HTR-8/SVneo (cell line): ENCODE data around the gene CHTF8.
A peak's percentile ranks its signal among the peaks of the same experiment; 100 is the strongest.
"Not testable (repeated sequence)": the region's sequence is repeated elsewhere in the genome, so short reads cannot be mapped to it uniquely, and the experiment has no call there.

Source experiments
- DNase-seq: peaks from one replicate; pipeline ENCODE4 v3.0.0; 2011; ENCODE audit warnings: low spot score, mixed read lengths; ENCODE audit not compliant: insufficient read length
- FAIRE-seq: peaks from 2 replicates; lab custom pipeline; 2011; peaks lifted over from hg19 to GRCh38; lab: Jason Lieb, UNC

The CHTF8 gene

DNA sequence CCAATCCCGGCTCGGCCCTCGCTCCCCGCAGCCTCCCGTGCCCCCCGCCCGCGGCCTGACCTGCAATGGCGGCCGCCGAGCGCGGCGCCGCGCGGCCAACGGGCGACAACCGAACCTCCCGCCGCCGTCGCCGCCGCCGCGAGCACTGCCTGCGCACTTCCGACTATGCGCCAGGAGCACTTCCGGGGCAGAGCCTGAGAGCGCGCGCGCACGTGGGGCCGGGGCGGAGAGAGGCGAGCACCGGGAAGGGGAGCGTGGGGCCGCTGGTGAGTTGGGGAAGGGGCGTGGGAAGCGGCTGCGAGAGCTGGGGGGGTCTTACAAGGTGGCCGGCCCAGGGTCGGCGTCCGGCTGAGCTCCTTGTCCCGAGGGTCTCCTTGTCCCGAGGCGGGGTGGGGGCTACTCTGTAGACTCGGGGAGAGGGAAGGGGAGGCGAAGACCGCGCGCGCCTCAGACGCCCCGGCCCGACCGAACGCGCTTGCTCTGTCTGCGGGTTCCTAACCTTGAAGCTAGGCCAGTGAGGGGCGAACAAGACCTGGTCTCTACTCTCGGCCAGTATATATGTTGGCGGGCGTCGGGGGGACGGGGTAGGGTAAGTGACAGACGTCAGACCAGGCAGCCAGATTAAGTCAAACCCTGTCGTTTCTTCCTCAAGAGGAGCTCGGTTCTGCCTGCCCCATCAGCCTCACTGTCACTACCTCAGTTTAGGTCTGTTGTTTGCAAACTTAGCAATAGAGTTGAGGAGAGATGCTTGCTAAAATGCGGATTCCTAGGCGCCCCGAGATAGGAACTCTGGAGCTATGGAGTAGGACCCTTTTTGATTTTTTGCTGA lies at the start of gene CHTF8, which contains the start of gene UTP4:
Gene CHTF8, minus strand, starts transcription at position 165 of the 829 bp plus-strand sequence. CDS start 11,130 bp downstream, outside the sequence.
Gene UTP4, plus strand, starts transcription at position 226 of the 829 bp plus-strand sequence. CDS start 811 bp downstream, outside the sequence.
- FAIRE-seq (peak; percentile 86), DNase-seq (peak; percentile 84)

GRCh38 chr16:69180011-69180338 lies 47.6 kb upstream of the CHTF8 start:
- DNase-seq (no peak), FAIRE-seq (no peak)

- no peak for FAIRE-seq
- peak; percentile 61 for DNase-seq
Measured at GRCh38 chr16:69179328-69180010, 47.1 kb upstream of the CHTF8 start.

- DNase-seq (no peak), FAIRE-seq (no peak)
Measured at GRCh38 chr16:69176033-69176800, 43.8 kb upstream of the CHTF8 start.

- no peak for DNase-seq
Measured at GRCh38 chr16:69171325-69172084, 39.1 kb upstream of the CHTF8 start.

GRCh38 chr16:69169607-69170352 lies 37.4 kb upstream of the CHTF8 start:
- no peak for DNase-seq
- no peak for FAIRE-seq

More at GRCh38 chr16:69171325-69172084, 39.1 kb upstream of the CHTF8 start:
- FAIRE-seq, result no peak

- DNase-seq (no peak), FAIRE-seq (no peak)
Measured at GRCh38 chr16:69169051-69169450, 36.7 kb upstream of the CHTF8 start.

DNA sequence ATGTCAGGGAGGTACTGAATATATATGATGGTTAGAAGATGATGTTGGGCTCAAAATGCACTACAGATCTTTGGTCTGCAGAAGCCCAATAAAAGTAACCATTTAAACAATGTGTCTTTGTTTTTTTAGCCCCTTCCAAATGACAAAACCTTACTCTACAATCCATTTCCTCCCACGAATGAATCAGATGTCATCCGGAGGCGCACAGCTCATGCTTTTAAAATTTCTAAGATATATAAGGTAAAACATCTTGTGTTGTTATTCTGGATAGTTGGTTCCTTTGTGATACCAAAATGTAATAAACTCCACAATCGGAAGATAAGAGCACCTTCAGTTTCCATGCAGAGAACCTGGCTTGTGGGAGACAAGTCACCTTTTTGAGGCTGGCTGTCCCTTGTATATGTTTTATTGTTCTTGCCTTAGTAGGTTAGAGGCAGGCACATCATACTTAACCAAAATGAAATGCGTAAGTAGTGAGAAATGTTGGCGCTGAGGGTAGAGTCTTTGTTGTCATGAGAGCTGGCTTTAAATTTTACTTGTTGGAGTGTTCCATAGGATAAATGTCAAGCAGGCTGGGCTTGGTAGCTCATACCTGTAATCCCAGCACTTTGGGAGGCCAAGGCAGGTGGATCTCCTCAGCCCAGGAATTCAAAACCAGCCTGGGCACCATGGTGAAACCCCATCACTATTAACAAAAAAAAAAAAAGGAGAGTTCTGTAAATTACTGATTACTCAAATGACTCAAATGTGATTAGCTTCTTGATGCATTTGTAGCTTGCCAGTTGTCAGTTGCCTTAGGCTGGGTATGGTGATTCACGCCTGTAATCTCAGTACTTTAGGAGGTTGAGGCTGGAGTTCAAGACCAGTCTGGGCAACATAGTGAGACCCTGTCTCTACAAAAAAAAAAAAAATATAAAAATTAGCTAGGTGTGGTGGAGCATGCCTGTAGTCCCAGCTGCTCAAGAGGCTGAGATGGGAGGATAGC lies 34.9 kb upstream of the CHTF8 start:
- DNase-seq (no peak), FAIRE-seq (no peak)

DNA sequence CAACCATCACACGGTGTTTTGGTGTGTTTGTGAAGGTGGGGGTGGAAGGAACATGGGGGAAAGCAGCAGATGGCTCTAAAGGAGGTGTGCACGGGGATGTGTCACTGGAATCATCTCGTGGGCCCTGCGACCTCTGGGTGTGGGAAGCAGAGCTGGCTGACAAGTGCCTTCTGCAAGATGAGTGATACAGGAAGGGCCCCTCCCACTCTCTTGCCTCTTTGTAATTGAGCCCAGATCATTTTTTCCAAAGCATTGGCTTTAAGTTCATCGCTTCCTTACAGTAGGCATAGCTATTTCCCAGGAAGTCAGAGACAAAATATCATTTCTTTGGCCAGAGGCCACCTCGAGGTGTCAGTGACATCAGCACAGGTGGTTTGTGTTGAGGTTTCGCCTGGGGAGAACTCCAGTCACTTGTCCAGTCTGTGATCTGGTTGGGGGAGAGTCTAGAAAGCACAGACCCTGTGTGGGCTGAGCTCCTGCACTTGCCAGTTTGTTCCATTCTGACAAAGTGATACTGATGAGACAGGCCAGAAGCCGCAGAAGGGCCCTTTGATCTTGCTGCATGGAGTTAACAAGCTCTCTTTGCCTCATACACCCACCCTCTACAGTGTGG lies 33.9 kb upstream of the CHTF8 start:
- FAIRE-seq (no peak), DNase-seq (no peak)

GRCh38 chr16:69165584-69165983 lies 33.2 kb upstream of the CHTF8 start:
- DNase-seq (no peak), FAIRE-seq (no peak)

- DNase-seq (no peak), FAIRE-seq (no peak)
Measured at GRCh38 chr16:69160192-69160591, 27.8 kb upstream of the CHTF8 start.

DNA sequence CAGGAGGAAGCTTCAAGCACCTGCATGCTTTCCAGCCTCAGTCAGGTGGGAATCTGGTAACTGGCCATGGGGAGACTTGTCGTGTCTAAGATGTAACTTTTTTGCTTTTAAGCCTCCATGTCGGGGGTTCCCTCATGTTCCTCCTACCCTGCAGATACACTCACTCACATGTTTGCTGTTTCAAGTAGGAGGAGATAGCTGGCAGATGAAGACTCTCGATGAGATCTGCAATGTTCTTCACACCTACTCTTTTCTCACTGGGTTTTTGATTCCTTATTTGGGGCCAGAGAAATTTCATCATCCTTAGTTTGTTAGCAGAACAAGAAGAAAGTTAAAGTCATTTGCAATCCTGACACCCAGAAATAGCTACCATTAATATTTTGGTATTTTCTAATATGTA lies 24.8 kb upstream of the CHTF8 start:
- no peak for FAIRE-seq
- DNase-seq, result no peak

DNA sequence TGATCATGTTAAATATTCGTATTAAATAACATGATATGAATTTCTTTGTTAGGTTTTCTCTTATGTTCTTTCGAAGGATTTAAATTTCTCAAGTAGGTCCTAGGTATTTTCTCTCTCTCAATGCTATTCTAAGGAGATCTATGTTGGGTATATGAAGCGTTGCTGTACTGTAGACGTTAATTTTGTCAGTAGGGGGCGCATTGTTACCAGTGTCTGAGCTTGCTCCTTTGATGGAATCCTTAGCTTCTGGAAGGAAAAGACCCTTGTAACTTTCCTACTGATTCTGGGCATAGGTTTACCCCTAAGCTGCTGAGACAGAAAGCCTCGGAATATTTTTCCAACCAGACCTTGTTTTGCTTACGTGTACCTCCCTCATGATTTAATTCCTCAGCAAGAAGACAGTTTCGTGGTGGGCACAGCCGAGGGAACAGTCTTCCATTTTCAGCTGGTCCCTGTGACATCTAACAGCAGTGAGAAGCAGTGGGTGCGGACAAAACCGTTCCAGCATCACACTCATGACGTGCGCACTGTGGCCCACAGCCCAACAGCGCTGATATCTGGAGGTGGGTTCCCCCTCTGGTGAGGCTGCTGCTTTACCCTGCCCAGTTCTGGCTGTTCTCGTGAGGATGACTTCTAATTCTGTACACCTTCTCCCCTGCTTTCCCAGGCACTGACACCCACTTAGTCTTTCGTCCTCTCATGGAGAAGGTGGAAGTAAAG lies 17.9 kb upstream of the CHTF8 start:
- FAIRE-seq (no peak), DNase-seq (peak; percentile 76)

- not testable (repeated sequence) for FAIRE-seq, DNase-seq
Measured at GRCh38 chr16:69149621-69150020, 17.2 kb upstream of the CHTF8 start.

GRCh38 chr16:69145658-69146057 lies 13.3 kb upstream of the CHTF8 start:
- DNase-seq, result no peak
- FAIRE-seq, result no peak

DNA sequence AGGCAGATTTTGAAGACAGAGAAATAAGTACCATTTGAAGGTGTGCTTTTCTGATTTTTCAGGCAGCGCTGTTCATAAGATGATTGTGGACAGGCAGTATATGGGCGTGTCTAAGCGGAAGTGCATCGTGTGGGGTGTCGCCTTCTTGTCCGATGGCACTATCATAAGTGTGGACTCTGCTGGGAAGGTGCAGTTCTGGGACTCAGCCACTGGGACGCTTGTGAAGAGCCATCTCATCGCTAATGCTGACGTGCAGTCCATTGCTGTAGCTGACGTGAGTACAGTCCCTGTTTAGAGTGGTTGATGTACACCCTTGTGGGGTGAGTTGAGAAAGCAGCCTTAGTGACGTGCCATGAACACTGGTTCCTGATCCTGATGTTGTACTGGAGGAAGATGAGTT lies 10.7 kb upstream of the CHTF8 start:
- DNase-seq (no peak), FAIRE-seq (peak; percentile 67)

- FAIRE-seq (no peak), DNase-seq (no peak)
Measured at GRCh38 chr16:69141936-69142335, 9.5 kb upstream of the CHTF8 start.
